HG03025 (cell line): Measurements from ENCODE around the gene ZFAND5.

Source experiments
- ATAC-seq: cut with Tn5 transposase; IDR thresholded peaks from one replicate; pipeline ENCODE4 v1.9.1; 2021; ENCODE audit warnings: mild to moderate bottlenecking, moderate library complexity; ENCODE audit not compliant: unreplicated experiment, low FRiP score

ZFAND5 gene

DNA sequence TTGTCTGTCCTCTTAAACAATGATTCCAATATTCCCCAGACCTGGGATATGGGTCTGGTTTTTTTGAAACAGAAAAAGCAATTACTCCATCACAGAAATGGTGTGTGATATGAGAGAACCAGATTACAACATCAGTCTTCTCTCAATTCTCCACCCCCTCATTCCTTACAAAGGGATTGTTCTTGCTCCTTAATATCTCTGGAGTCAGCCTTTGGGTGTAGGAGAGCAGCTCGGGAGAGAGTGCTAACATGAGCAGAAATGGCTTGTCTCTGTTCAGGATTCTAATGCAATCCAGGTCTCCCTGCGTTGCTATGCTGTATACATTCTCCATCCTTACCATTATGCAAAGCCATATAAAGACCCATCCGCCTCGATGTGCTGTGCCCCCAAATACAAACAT is 32.7 kb downstream of the ZFAND5 start:
- ATAC-seq = no peak

DNA sequence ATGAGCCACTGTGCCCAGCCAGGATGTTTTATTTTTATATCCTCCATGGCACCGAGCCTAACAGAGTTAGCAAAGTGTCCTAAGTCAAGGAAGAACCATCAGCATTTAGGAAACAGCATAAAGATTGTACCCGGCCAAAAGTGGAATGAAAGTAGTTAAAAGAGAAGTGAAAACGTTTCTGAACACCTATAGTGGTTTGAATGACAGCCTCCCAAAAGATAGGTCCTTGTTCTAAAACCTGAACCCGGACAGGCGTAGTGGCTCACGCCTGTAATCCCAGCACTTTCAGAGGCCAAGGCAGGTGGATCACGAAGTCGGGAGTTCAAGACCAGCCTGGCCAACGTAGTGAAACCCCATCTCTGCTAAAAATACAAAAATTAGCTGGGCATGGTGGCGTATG is 37.4 kb downstream of the ZFAND5 start:
- ATAC-seq = no peak

DNA sequence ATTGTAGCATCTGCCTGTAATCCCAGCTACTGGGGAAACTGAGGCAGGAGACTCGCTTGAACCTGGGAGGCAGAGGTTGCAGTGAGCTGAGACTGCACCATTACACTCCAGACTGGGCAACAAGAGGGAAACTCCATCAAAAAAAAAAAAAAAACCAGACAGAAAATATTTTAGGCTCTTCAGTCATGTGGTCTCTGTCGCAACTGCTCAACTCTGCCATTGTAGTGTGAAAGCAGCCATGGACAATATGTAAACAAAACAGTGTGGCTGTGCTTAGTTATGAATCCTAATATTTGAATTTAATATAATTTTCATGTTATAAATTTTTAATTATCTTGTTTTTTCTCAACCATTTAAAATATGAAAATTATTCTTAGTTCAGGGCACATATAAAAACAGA is 38.4 kb downstream of the ZFAND5 start:
- no peak for ATAC-seq

DNA sequence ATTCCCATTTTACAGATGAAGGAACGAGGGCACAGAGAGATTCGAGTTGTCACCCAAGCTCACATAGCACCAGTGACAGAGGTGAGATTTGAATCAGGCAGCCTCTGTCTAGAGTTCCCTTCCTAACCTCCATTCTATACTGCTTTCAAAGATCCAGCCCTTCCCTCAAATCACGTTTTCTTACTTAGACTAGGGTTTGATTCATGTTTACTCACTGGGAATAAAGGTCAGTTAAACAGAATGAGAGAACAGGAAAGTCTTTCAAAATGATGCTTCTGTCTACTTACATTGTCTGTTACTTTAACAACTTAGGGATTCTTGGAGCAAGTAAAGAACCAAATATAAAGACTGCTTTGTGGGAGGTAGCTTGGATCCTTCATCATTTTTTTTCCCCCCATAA is 40.0 kb downstream of the ZFAND5 start:
- no peak for ATAC-seq

DNA sequence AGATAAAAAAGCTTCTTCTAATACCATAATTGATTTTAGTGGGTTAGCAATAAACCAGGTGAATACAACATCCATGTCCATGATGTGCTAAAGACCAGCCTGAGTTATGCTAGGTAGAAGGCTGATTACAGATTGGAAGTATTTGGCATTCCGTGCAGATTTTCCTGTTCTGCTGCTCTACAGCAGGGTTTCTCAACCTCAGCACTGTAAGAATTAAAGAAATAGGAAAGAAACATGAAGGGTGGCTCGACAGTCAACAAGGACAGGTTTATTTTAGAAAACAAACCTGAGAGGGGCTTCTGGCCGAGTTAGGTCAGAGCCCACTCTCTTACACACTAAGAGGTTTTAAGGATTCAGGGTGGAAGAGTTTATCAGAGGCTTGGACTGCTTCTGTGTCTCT is 42.3 kb downstream of the ZFAND5 start:
- no peak for ATAC-seq

DNA sequence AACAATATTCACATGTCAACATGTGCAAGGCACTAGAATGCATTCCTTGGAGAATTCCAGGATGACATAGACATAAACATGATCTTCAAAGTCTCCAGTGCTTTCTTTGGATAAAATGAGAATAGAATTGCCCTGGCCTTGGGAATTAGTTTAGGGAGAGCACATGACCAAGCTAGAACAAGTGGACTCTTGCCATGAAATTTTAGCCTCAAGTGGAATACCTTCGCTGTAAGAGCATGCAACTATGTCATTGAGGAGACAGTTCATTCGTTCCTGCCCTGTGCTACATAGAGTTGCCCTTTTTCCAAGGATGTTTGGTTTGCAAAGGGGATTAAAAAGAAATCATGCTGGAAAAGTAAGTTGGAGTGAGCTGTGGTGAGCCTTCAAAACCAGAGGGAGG is 42.7 kb downstream of the ZFAND5 start:
- no peak for ATAC-seq

DNA sequence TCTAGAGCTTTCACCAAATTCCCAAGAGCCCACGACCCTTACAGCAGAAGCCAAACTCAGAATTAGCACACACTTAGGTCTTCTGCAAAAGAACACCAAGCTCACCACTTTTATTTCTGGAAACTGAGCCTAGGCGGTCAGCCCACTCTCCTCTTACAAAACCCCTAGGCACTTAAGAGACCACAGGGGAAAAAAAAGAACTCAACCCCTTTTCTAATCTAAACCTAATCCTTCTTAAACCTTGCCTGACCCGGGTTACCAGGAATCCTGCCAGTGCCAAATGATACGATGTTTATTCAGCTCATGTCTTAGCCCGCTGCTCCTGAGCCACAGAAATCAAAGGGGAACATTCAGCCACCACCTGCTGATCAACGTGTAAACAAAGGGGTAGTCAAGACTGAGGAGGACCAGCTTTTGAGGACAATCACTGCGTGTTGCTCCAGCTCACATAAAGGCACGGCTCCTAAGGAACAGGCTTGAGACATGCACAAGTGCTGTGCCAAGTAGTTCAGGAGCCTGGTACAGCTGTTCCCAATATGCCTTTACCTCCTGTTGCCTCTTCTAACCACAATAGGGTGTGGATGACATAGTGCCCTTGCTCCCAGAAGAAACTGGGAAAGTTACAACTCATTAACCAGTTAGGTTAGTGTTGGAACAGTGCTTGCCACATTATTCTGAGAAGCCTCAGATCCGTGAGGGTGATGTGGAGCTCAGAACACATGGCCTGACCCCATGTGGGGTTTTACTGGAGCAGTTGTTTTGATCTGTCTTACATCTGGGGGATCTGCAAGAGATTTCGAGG is 49.3 kb downstream of the ZFAND5 start:
- no peak for ATAC-seq

DNA sequence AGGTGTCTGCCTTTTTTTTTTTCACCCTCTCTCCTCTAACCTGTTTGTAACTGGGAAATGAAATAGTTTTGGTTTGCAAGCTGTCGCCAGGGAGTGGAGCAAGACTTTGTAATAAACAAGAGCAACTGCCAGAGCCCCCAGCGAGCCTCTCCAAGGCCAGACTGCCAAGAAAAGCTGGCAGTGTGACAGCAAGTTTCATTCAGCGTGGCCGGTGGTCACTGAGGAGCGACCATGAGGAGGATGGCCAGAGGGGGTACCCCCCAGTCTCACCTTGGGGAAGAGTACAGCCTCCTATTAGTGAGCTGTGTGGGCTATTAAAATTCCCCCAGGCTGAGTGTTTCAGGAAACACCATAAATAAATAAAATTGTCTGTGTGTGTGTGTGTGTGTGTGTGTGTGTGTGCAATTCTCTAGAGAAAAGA is 49.9 kb downstream of the ZFAND5 start:
- ATAC-seq = no peak

DNA sequence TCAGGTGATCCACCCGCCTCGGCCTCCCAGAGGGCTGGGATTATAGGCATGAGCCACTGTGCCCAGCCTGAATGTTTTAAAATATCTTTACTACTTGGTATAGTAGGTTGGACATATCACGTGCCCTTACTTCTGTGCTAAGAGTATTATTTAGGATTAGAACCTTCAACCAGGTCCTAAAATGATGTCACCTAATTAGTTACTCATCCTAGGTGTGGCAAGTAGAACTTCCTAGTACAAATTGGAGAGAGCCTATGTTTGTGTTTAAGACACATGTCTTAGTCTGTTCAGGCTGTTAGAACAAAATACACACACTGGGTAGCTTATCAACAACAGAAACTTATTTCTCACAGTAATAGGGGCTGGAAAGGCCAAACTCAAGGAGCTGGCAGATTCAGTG is 51.5 kb downstream of the ZFAND5 start:
- ATAC-seq = no peak

DNA sequence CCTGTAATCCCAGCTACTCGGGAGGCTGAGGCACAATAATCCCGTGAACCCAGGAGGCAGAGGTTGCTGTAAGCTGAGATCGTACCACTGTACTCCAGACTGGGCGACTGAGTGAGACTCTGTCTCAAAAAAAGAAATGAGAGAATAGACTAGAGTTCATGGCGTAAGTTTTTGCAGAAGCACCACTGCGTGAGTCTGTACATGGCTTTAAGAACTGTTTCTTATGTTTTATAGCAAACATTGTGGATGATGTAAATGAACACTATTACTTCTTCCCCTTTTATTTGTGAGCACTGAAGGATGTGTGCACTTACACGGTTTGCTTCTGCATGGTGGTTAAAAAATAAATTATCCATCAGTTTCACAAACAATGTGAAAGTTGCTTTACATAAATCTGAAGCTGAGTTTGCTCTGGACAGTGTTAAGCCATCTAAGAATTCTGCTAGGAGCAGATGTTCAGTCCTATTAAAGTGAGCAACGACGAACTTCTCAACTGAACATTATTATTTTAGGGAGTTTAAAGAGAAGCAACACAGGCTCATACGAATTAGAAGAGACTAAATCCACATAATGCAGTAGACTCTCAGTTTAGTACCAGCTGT is 52.5 kb downstream of the ZFAND5 start:
- ATAC-seq = no peak

DNA sequence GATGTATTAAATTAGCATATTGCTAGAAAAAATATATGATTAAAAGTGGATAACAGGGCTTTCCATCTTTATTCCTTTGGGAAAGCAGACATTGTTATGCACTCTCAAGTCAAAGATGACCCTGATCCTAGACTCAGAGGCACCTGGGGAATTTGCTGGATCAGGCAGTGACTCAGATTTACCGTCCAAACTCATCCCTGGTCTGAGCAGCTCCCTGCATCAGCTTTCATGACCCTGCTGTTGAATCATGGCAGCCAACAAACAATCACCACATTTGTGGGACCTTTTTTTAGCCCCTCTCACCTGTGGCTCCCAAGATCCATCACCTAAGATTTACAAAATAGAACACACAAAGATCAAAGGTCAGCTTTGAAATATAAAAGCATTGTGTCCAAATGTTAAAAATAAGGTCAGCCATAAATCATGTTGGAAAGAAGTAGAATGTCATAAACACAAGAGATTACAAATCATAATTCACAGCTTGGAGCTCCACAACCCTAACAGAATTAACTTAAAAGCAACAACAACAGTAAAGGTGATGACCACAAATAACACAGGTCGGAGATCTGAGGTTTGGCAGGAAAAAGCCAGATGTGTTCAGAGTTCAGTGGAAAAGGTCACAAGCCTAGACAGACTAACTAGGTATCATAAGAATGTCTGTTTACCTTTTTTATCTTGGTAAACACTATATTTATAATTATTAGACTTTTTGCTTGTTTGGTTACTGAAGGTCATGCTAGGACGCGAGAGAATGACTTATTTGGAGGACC is 55.5 kb downstream of the ZFAND5 start:
- ATAC-seq = no peak

DNA sequence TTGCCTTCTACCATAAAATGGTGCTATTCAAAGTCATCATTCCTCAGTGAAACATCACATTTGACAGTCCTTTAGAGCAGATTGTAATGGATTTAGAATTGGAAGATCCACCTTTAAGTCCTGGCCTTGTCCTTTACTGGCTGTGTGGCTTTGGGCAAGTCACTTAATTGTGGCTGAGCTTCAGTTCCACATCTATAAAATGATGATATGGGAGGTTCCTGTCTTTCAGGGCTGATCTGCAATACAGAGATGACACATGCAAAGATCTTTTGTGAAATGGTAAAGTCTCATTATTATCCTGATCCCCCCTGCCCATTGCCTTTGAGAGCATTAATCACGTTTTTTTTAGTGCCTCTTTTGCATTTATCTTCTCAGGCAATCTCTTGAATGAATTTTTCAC is 58.2 kb downstream of the ZFAND5 start:
- no peak for ATAC-seq

DNA sequence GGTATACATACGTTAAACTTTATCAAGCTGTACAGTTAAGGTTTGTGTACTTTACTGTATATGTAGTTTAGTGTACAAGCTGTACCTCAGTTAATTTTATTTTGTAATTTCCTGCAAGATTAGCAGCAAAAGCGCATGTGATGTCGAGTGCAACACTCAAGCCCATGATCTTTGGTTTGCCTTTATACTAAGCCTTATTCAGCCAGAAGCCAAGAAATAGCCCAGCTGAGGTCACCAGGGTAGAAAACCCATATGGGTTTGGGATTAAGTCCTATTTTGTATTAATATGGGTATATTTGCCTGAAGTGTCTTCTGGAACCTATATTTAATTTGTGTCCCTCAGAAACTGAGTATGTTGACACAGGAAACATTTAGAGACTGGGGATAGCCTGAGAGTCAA is 59.3 kb downstream of the ZFAND5 start:
- ATAC-seq = no peak

DNA sequence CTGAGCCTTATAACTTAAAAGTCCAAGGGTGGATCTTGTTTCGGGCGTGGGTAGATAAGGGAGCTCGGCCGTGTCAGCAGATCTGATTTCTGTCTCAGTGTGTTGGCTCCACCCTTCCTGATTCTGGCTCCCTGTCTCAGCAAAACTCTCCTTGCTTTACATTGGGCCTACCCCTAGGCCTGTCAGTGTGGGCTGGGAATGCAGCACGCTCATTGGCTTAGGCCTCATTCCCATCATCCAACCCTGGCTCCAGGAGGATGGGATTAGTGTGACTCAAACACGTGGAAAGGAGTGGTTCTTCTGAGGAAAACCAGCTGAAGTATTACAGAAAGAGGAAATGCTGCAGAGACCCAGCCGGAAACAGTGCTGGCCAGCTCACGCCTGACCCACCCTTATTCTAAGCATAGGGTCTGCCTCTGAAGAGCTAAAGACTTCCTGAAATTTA is 59.9 kb downstream of the ZFAND5 start:
- ATAC-seq = peak; percentile 80

DNA sequence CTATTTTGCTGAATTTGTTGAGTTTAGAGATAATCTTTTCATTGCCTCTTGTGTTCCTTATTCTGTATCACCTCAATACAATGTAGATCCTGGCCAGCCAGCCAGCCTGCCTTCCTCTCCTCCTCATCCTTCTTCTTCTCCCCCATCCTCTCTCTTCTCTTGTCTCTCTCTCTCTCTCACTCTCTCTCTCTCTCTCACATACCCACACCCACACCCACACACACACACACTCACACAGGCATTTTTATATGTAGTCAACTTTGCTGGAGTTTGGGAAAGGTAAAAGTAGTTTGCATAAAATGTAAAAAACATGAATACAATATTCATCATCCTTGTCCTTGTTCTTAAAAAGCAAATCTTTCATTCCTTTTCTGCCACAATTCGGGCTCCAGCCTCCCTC is 60.5 kb downstream of the ZFAND5 start:
- ATAC-seq = no peak
